Endometrial microvascular endothelial cells (primary cell): ENCODE results near the gene SNX30. TPM values are rescaled to one million over a fixed set of nuclear protein-coding genes. Genes with fewer than 3 reads are reported as not detected.

Experiments used
- in situ Hi-C: cut with HindIII; loops from 2 replicates; pipeline ENCODE4 v1.10.0; 2017; ENCODE audit warnings: low sequenced_read_pairs, low pct_unique_long_range_greater_than_20kb; ENCODE audit errors: inconsistent ontology term
- total RNA-seq: library from RNA; depleted of rRNA; stranded (reverse); fragments of >200 nt; gene quantifications from one replicate; pipeline ENCODE4 v1.2.3, GENCODE V29; 2015; ENCODE audit errors: inconsistent ontology term

The SNX30 gene
- total RNA-seq, 1 donor from 2014 or later: 2.8 TPM

- in situ Hi-C loops: no loop called here
Measured at GRCh38 chr9:112772551-112772950, 22.0 kb downstream of the SNX30 start.

- in situ Hi-C loops: no loop called here
Measured at GRCh38 chr9:112774006-112774996, 23.7 kb downstream of the SNX30 start.

DNA sequence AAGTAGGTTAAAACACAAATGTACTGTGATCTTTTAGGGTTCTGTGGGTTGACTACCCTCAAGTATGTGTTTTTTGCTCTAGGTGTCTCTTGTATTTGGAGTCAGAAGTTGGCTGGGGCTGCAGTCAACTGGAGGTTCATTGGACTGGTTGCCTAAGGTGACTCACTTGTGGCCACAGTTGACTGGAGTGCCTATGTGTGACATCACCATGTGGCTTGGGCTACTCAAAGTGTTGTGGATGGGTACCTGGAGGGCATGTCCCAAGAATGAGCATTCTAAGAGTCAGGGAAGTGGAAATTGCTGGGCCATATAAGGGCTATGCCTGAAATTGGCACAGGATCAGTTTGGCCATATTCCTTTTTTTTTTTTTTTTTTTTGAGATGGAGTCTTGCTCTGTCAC, 27.4 kb downstream of the SNX30 start:
- in situ Hi-C loops: no loop called here

GRCh38 chr9:112780450-112781036, 30.0 kb downstream of the SNX30 start:
- in situ Hi-C loops: no loop called here

DNA sequence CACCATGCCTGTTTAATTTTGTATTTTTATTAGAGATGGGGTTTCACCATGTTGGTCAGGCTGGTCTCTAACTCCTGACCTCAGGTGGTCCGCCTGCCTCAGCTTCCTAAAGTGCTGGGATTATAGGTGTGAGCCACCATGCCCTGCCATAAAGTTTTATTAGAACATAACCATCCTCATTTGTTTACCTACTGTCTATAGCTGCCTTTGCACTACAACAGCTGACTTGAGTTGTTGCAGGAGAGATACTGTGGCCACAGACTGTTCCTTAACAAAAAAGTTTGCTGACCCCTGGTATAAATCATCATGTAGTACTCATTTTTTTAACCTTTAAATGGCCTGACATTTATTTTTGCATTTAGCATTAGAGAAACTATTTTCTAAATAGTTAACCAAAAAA, 31.7 kb downstream of the SNX30 start:
- in situ Hi-C loops: no loop called here

GRCh38 chr9:112783551-112783954, 33.0 kb downstream of the SNX30 start:
- in situ Hi-C loops: no loop called here

GRCh38 chr9:112784020-112784785, 33.6 kb downstream of the SNX30 start:
- in situ Hi-C loops: no loop called here

GRCh38 chr9:112785986-112786385, 35.4 kb downstream of the SNX30 start:
- in situ Hi-C loops: no loop called here

DNA sequence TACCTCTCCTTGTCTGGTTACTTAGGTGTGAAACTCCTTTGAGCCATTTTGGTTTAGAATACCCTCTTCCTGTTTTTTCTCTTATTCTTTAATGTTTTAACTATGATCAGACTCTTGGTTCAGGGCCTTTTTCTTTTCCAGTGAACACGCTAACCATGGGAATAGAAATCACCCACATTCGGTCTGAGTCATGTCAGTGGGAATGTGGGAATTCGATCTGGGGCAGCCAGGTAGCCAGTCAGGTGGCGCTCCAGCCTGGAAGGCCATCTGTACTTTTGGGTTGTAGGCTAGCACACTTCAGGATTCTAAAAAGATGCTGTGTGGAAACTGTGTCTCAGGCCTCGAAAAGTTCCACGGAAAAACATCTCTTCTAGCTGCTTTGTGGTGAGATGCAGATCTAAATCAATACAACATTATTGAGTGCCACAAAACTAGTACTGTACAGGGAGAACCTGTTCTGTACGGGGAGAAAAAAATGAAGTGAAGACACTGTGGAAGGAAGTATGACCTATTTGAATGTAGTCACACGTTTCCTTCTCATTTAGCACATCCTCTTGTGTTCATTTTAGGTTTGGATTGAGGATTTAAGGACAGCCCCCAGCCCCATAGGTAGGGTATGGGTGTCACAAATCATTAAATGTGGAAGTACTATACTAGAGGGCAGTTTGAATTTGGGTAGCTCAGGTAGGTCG, 36.4 kb downstream of the SNX30 start:
- in situ Hi-C loops: no loop called here

DNA sequence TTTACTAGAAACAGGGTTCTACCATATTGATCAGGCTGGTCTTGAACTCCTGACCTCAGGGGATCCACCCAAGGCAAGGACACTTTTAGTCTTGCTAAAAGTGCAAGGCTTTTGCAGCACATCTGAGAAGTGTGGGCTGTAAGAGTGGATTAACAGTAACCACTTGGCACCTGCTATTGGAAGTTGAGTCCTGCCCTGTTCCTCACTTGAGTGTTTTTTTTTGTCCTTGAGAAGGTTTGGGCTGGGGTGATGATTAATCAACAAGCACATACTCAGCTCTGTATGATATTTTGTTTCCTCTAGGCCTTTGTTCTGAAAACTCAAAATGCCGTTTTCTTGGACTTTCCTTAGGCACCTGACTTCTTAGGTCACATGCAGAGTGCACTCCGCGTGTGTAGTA, 37.4 kb downstream of the SNX30 start:
- in situ Hi-C loops: no loop called here

DNA sequence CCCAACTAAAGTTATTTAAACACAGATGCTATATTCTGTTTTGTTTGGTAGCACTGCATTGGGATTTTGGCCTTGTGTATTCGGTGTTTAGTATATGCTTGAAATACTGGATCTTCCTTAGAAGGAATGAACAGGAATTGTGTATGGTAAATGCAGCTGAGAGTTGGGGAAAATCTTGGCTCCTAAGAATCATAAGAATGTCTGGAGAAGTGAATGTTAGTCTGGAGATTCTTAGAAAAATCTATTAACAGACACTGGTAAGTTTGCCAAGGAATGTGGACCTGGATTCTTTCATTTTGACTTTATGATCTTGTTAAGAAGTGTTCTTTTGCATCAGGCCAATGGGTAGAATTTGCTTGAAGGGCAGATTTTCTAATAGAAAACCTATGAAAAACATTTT, 38.9 kb downstream of the SNX30 start:
- in situ Hi-C loops: no loop called here

GRCh38 chr9:112789891-112790774, 39.6 kb downstream of the SNX30 start:
- in situ Hi-C loops: no loop called here

- in situ Hi-C loops: no loop called here
Measured at GRCh38 chr9:112792670-112793069, 42.1 kb downstream of the SNX30 start.

- in situ Hi-C loops: no loop called here
Measured at GRCh38 chr9:112793213-112793810, 42.8 kb downstream of the SNX30 start.

GRCh38 chr9:112794731-112795130, 44.2 kb downstream of the SNX30 start:
- in situ Hi-C loops: no loop called here

DNA sequence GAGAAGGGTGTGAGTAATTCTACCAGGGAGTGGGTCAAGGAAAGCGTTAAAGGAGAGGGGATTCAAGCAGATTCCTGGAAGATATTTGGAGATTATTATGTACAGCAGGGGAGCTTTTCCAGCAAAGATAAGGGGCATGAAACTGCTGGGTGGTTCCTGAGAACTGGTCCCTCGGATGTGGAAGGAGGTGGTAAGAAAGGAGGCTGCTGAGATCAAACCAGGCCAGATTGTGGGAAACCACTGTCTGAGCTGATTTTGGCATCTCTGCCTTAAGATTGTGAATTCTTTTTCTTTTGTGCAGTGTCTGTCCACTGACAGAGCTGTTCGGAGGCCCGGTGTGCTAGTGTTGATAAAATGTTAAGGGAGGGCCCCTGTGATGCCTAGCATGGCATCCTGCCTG, 45.4 kb downstream of the SNX30 start:
- in situ Hi-C loops: no loop called here

GRCh38 chr9:112796485-112796884, 45.9 kb downstream of the SNX30 start:
- in situ Hi-C loops: no loop called here

GRCh38 chr9:112809351-112809848, 58.8 kb downstream of the SNX30 start:
- in situ Hi-C loops: no loop called here
